CD14-positive monocyte (primary cell): ENCODE data around the gene OR9Q1. TPM values are rescaled to one million over a fixed set of nuclear protein-coding genes. Genes with fewer than 3 reads are reported as not detected.

Experiments used
- DNase-seq, 3 donors: peaks; one replicate each; pipeline ENCODE4 v3.0.0-alpha.2; 2011 to 2022
- H2AFZ ChIP-seq: 2 replicates; pipeline ENCODE4 v1.6.0; 2012; ENCODE audit warnings: mild to moderate bottlenecking, low read depth, low read length, inconsistent platforms; ENCODE audit not compliant: insufficient read depth, poor library complexity, severe bottlenecking
- H3K27ac ChIP-seq, 2 donors: 1 replicate in 1 of 2; 2 replicates in 1 of 2; pipeline ENCODE4 v1.5.1; 2012 to 2013; ENCODE audit warnings: low read length in 2 of 2, control low read depth in 1 of 2, inconsistent platforms in 1 of 2, low read depth in 1 of 2, mild to moderate bottlenecking in 1 of 2
- H3K27me3 ChIP-seq, 2 donors: one replicate each; pipeline versions ENCODE4 v1.6.0 to v1.6.1; 2011 to 2013; ENCODE audit warnings: low read length in 2 of 2; ENCODE audit not compliant: control insufficient read depth in 2 of 2, insufficient read depth in 2 of 2
- H3K36me3 ChIP-seq, 2 donors: replicated peaks in 1 of 2; 1 replicate in 1 of 2; 2 replicates in 1 of 2; pipeline versions ENCODE4 v1.5.1 to v1.6.1; 2012 to 2013; ENCODE audit warnings: low read length in 2 of 2, control low read depth in 1 of 2, inconsistent platforms in 1 of 2, mild to moderate bottlenecking in 1 of 2; ENCODE audit not compliant: insufficient read depth in 2 of 2, control insufficient read depth in 1 of 2
- H3K4me1 ChIP-seq, 2 donors: 1 replicate in 1 of 2; 2 replicates in 1 of 2; pipeline versions ENCODE4 v1.5.1 to v1.6.1; 2012 to 2013; ENCODE audit warnings: low read length in 2 of 2, control low read depth in 1 of 2, inconsistent platforms in 1 of 2, mild to moderate bottlenecking in 1 of 2, moderate library complexity in 1 of 2; ENCODE audit not compliant: insufficient read depth in 2 of 2, control insufficient read depth in 1 of 2
- H3K4me2 ChIP-seq: replicated peaks from 2 replicates; pipeline ENCODE3; 2012; ENCODE audit warnings: low read length, moderate library complexity, mild to moderate bottlenecking; ENCODE audit not compliant: poor library complexity, severe bottlenecking; ENCODE audit errors: extremely low read depth
- H3K4me3 ChIP-seq, 3 experiments: fragments of 200-600 bp in 1 of 3; sonication (generic) in 1 of 3; replicated peaks in 1 of 3; 1 replicate in 2 of 3; 2 replicates in 1 of 3; pipeline ENCODE4 v1.5.1; 2011 to 2013; ENCODE audit warnings: low read length in 3 of 3, mild to moderate bottlenecking in 3 of 3, control low read depth in 2 of 3, low read depth in 2 of 3, inconsistent platforms in 1 of 3, moderate library complexity in 1 of 3
- H3K79me2 ChIP-seq: 2 replicates; pipeline ENCODE4 v1.6.0; 2012; ENCODE audit warnings: mild to moderate bottlenecking, control low read depth, inconsistent platforms, low read length, moderate library complexity; ENCODE audit not compliant: insufficient read depth
- H3K9ac ChIP-seq: 2 replicates; pipeline ENCODE4 v1.6.0; 2017; ENCODE audit warnings: low read length, mild to moderate bottlenecking; ENCODE audit not compliant: insufficient read depth, poor library complexity, severe bottlenecking
- H3K9me3 ChIP-seq, 2 donors: replicated peaks in 1 of 2; 1 replicate in 1 of 2; 2 replicates in 1 of 2; pipeline versions ENCODE4 v1.5.1 to v1.6.1; 2012 to 2013; ENCODE audit warnings: low read length in 2 of 2, control low read depth in 1 of 2; ENCODE audit not compliant: control insufficient read depth in 1 of 2, insufficient read depth in 1 of 2
- H4K20me1 ChIP-seq: 2 replicates; pipeline ENCODE4 v1.6.0; 2012; ENCODE audit warnings: mild to moderate bottlenecking, low read length, control low read depth, moderate library complexity; ENCODE audit not compliant: insufficient read depth
- H3K27ac Mint-ChIP-seq, 7 donors: one replicate each; pipeline ENCODE4 v1.8.0; 2020; ENCODE audit warnings: mild to moderate bottlenecking in 7 of 7, mixed read lengths in 7 of 7, moderate library complexity in 6 of 7, inconsistent platforms in 2 of 7
- H3K27me3 Mint-ChIP-seq, 3 donors: one replicate each; pipeline ENCODE4 v1.8.0; 2021 to 2022; ENCODE audit warnings: low read depth in 3 of 3, mild to moderate bottlenecking in 3 of 3, mixed read lengths in 3 of 3, moderate library complexity in 3 of 3, inconsistent platforms in 1 of 3
- H3K36me3 Mint-ChIP-seq, 2 donors: one replicate each; pipeline ENCODE4 v1.8.0; 2020; ENCODE audit warnings: mixed read lengths in 2 of 2, inconsistent platforms in 1 of 2, mild to moderate bottlenecking in 1 of 2
- H3K4me1 Mint-ChIP-seq: one replicate; pipeline ENCODE4 v1.8.0; 2020; ENCODE audit warnings: mild to moderate bottlenecking, mixed read lengths
- H3K4me3 Mint-ChIP-seq, 2 donors: one replicate each; pipeline ENCODE4 v1.8.0; 2020; ENCODE audit warnings: mild to moderate bottlenecking in 2 of 2, mixed read lengths in 2 of 2, moderate library complexity in 1 of 2
- H3K9me3 Mint-ChIP-seq, 7 donors: one replicate each; pipeline ENCODE4 v1.8.0; 2020 to 2022; ENCODE audit warnings: mixed read lengths in 7 of 7, mild to moderate bottlenecking in 6 of 7, moderate library complexity in 6 of 7, inconsistent platforms in 2 of 7
- CTCF ChIP-seq: fragments of 200-600 bp; IDR thresholded peaks from one replicate; pipeline ENCODE4 v1.8.0; 2022; ENCODE audit warnings: antibody characterized with exemption, mild to moderate bottlenecking
- WGBS: methylation state at CpG from one replicate; pipeline ENCODE4 v1.1.5; 2013; ENCODE audit warnings: missing lambda C conversion rate; ENCODE audit not compliant: insufficient coverage; 5-methylcytosine and 5-hydroxymethylcytosine counted together
- intact Hi-C, 2 donors: fragments of 100-400 bp; cut with micrococcal nuclease; formaldehyde crosslinking; loops; one replicate each; pipeline versions ENCODE4 v1.15.0 to v1.15.1; 2023
- polyA plus RNA-seq, 3 donors: library from polyadenylated mRNA; depleted of rRNA in 1 of 3; unstranded in 2 of 3; stranded (reverse) in 1 of 3; fragments of 300-500 nt in 2 of 3; fragments of >200 nt in 1 of 3; fragmentation: Illumina TruSeq in 2 of 3; gene quantifications; 1 replicate in 2 of 3; 2 replicates in 1 of 3; pipeline ENCODE4 v1.2.3, GENCODE V29; 2012 to 2021

OR9Q1 gene
- polyA plus RNA-seq, 3 donors, result not detected

GRCh38 chr11:58030653-58031052, 7.0 kb downstream of the OR9Q1 start, which contains the start of gene OR6Q1:
Gene OR6Q1 (plus strand): TSS chr11:58030953. CDS start chr11:58030953, 0 bp downstream.
- intact Hi-C loops, result no loop called here
- no peak within 1 kb of the TSS for H3K27ac ChIP-seq
- no peak for TF ChIP-seq CTCF
- H3K4me1 Mint-ChIP-seq, result no peaks in the 10 kb centered on the region
- no peak within 1 kb of the TSS for H3K27ac Mint-ChIP-seq
- H3K4me1 ChIP-seq, result no peaks in the 10 kb centered on the region
- H3K4me3 ChIP-seq, result no peak within 1 kb of the TSS
- no peaks in the 10 kb centered on the region for H4K20me1 ChIP-seq
- no peak within 1 kb of the TSS for H3K9ac ChIP-seq
- H3K36me3 Mint-ChIP-seq, result no peaks in the 10 kb centered on the region
- H3K36me3 ChIP-seq, result no peaks in the 10 kb centered on the region
- H2AFZ ChIP-seq, result no peak within 1 kb of the TSS
- no peak within 1 kb of the TSS for H3K4me2 ChIP-seq
- H3K79me2 ChIP-seq, result no peaks in the 10 kb centered on the region
- peaks cover 0 to 3% (median 0%) of the 10 kb centered on the region in 3 donors for H3K27me3 Mint-ChIP-seq
- peaks cover 6 to 7% of the 10 kb centered on the region in 2 donors for H3K9me3 ChIP-seq
- no peak for DNase-seq
- no peak within 1 kb of the TSS for H3K4me3 Mint-ChIP-seq
- no peaks in the 10 kb centered on the region for H3K27me3 ChIP-seq
- peaks cover 0 to 15% (median 5%) of the 10 kb centered on the region in 7 donors for H3K9me3 Mint-ChIP-seq

- no peak overlapping the region for H2AFZ ChIP-seq
- Mint-ChIP-seq H3K9me3 (peaks cover 2 to 19% (median 9%) of the 10 kb centered on the region in 7 donors), H3K27me3 (peaks cover 0 to 2% (median 0%) of the 10 kb centered on the region in 3 donors), H3K27ac (peak overlapping the region in 1 of 7 donors; percentile 25), H3K4me1 (no peaks in the 10 kb centered on the region), H3K4me3 (no peak overlapping the region), H3K36me3 (no peaks in the 10 kb centered on the region)
- no peaks in the 10 kb centered on the region for H4K20me1 ChIP-seq
- no peaks in the 10 kb centered on the region for H3K27me3 ChIP-seq
- intact Hi-C loops, result no loop called here
- peaks cover 6 to 10% of the 10 kb centered on the region in 2 donors for H3K9me3 ChIP-seq
- H3K36me3 ChIP-seq, result no peaks in the 10 kb centered on the region
- no peak for TF ChIP-seq CTCF
- no CpG with 5 or more reads among the region's 2 CpGs for WGBS
- no peak overlapping the region for H3K9ac ChIP-seq
- H3K4me1 ChIP-seq, result no peaks in the 10 kb centered on the region
- H3K27ac ChIP-seq, result no peak overlapping the region
- no peak for DNase-seq
- no peak overlapping the region for H3K4me3 ChIP-seq
- no peak overlapping the region for H3K4me2 ChIP-seq
- no peaks in the 10 kb centered on the region for H3K79me2 ChIP-seq
Measured at GRCh38 chr11:58034471-58034870, 10.8 kb downstream of the OR9Q1 start.
